ENCODE measurements around the gene RPS2. TPM values are rescaled to one million over a fixed set of nuclear protein-coding genes. Genes with fewer than 3 reads are reported as not detected.
"Not testable (repeated sequence)": the region's sequence is repeated elsewhere in the genome, so short reads cannot be mapped to it uniquely, and the experiment has no call there.

The RPS2 gene
- total RNA-seq (1,000 to 10,000 TPM; 1,832 to 2,162 TPM), polyA plus RNA-seq (ENCODE audit: insufficient read length in 6 of 6) (1,000 to 10,000 TPM; 2,190 to 2,607 (median 2,300) TPM)
- long read RNA-seq, donor 1, transcript RPS2-203 (3 exons, 878 nt), result minor isoform, 10 of 4,085 reads
- long read RNA-seq, donor 1, transcript RPS2-201 (7 exons, 985 nt), result major isoform, 2,497 of 4,085 reads
- long read RNA-seq, donor 1, partial matches to known transcripts, result 1,432 of 4,085 reads
- long read RNA-seq, donor 1, other reads (novel, unspliced or antisense), result 143 of 4,085 reads
- long read RNA-seq, donor 2, transcript RPS2-201 (7 exons, 985 nt), result major isoform, 1,980 of 3,933 reads
- long read RNA-seq, donor 2, transcript RPS2-203 (3 exons, 878 nt), result minor isoform, 9 of 3,933 reads
- long read RNA-seq, donor 2, partial matches to known transcripts, result 1,820 of 3,933 reads
- long read RNA-seq, donor 2, other reads (novel, unspliced or antisense), result 123 of 3,933 reads
- long read RNA-seq, donor 3, transcript RPS2-203 (3 exons, 878 nt), result minor isoform, 9 of 3,091 reads
- long read RNA-seq, donor 3, transcript RPS2-201 (7 exons, 985 nt), result major isoform, 1,826 of 3,091 reads
- long read RNA-seq, donor 3, partial matches to known transcripts, result 1,154 of 3,091 reads
- long read RNA-seq, donor 3, other reads (novel, unspliced or antisense), result 99 of 3,091 reads
- long read RNA-seq, donor 4, transcript RPS2-201 (7 exons, 985 nt), result major isoform, 329 of 1,189 reads
- long read RNA-seq, donor 4, partial matches to known transcripts, result 844 of 1,189 reads
- long read RNA-seq, donor 4, other reads (novel, unspliced or antisense), result 16 of 1,189 reads
- long read RNA-seq, donor 5, transcript RPS2-201 (7 exons, 985 nt), result major isoform, 1,920 of 3,196 reads
- long read RNA-seq, donor 5, transcript RPS2-203 (3 exons, 878 nt), result minor isoform, 5 of 3,196 reads
- long read RNA-seq, donor 5, partial matches to known transcripts, result 1,140 of 3,196 reads
- long read RNA-seq, donor 5, other reads (novel, unspliced or antisense), result 130 of 3,196 reads
- long read RNA-seq, donor 6, transcript RPS2-201 (7 exons, 985 nt), result major isoform, 1,832 of 3,087 reads
- long read RNA-seq, donor 6, partial matches to known transcripts, result 1,114 of 3,087 reads
- long read RNA-seq, donor 6, other reads (novel, unspliced or antisense), result 137 of 3,087 reads
- long read RNA-seq, donor 7, transcript RPS2-201 (7 exons, 985 nt), result major isoform, 1,278 of 1,934 reads
- long read RNA-seq, donor 7, partial matches to known transcripts, result 598 of 1,934 reads
- long read RNA-seq, donor 7, other reads (novel, unspliced or antisense), result 57 of 1,934 reads
- long read RNA-seq, donor 8, transcript RPS2-201 (7 exons, 985 nt), result major isoform, 1,342 of 2,102 reads
- long read RNA-seq, donor 8, partial matches to known transcripts, result 695 of 2,102 reads
- long read RNA-seq, donor 8, other reads (novel, unspliced or antisense), result 61 of 2,102 reads
- long read RNA-seq, donor 9, transcript RPS2-201 (7 exons, 985 nt), result major isoform, 21 of 26 reads
- long read RNA-seq, donor 9, partial matches to known transcripts, result 5 of 26 reads
- long read RNA-seq, donor 9, other reads (novel, unspliced or antisense), result 0 of 26 reads
- long read RNA-seq, donor 10, transcript RPS2-201 (7 exons, 985 nt), result major isoform, 3,224 of 5,129 reads
- long read RNA-seq, donor 10, partial matches to known transcripts, result 1,792 of 5,129 reads
- long read RNA-seq, donor 10, other reads (novel, unspliced or antisense), result 106 of 5,129 reads
- long read RNA-seq, donor 11, result 0 reads
- long read RNA-seq, donor 12, transcript RPS2-201 (7 exons, 985 nt), result major isoform, 1,456 of 2,347 reads
- long read RNA-seq, donor 12, partial matches to known transcripts, result 792 of 2,347 reads
- long read RNA-seq, donor 12, other reads (novel, unspliced or antisense), result 95 of 2,347 reads

DNA sequence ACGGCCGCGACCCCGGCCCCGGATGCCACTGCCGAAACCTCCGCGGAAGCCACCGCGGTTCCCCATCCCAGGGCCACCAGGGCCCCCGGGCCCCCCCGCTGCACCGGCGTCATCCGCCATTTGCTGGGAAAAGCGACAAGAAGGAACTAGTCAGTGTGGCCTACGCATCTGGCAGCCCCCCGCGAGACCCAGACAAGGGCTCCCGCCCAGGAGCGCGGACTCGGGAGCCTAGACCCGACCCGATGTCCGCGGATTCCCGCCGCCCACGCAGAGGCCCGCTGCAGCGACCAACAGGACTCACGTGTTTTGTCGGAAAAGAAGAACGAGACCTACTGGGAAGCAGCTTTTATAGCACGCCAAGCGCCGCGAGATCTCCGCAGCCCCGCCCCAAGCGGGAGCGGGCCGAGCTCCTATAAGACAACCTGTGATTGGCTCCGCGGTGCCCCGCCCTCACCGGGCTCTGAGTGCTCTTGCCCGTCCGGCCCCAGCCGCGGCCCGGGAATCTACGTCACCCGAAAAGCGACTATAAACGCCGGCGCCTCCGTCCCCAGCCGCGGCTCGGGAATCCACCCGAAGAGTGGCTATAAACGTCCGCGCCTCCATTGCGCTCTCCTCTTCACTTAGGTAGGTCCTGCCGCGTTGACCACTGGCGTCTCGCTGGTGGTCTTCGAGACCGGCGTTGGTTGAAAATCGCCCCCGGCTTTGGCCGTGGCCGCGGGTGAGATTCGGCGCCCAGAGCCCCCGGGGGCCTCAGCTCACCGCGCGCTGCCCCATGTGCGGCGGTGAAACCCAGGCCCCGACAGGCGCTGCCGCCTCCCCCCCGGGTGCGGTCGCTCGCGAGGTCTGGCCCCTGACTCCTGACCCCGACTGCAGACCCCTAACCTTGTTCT, at the start of gene RPS2:
Gene RPS2 (minus strand): TSS at position 321 of the 890 bp plus-strand sequence. CDS start 201 bp downstream, at position 120.
- Histone ChIP-seq H3K4me1 (peaks cover 26 to 58% of the 10 kb centered on the region in 2 donors), H3K27ac (peak within 1 kb of the TSS; percentile 93 to 97), H3K27me3 (no peaks in the 10 kb centered on the region), H3K9me3 (no peaks in the 10 kb centered on the region), H3K36me3 (peaks cover 0 to 29% of the 10 kb centered on the region in 2 donors), H3K4me3 (peak within 1 kb of the TSS; percentile 90 to 95)
- intact Hi-C loops (cut with DNase I), result no loop called here
- ATAC-seq, result peak; percentile 97
- TF ChIP-seq, protein P1, sequence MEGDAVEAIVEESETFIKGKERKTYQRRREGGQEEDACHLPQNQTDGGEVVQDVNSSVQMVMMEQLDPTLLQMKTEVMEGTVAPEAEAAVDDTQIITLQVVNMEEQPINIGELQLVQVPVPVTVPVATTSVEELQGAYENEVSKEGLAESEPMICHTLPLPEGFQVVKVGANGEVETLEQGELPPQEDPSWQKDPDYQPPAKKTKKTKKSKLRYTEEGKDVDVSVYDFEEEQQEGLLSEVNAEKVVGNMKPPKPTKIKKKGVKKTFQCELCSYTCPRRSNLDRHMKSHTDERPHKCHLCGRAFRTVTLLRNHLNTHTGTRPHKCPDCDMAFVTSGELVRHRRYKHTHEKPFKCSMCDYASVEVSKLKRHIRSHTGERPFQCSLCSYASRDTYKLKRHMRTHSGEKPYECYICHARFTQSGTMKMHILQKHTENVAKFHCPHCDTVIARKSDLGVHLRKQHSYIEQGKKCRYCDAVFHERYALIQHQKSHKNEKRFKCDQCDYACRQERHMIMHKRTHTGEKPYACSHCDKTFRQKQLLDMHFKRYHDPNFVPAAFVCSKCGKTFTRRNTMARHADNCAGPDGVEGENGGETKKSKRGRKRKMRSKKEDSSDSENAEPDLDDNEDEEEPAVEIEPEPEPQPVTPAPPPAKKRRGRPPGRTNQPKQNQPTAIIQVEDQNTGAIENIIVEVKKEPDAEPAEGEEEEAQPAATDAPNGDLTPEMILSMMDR (IDR thresholded peaks at IDR 0.05), result no peak
- DNase-seq, result peak; percentile 98 to 99 (median 98)

DNA sequence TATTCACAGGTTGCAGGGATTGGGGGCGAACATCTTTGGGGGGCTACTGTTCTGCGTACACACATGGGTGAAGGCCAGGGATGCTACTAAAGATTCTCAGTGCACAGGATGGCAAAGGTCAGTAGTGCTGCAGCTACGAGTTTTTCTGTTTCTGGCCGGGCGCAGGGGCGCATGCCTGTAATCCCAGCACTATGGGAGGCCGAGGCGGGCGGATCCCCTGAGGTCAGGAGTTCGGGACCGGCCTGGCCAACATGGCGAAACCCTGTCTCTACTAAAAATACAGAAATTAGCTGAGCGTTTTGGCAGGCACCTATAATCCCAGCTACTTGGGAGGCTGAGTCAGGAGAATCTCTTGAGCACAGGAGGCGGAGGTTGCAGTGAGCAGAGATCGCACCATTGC, 48.9 kb upstream of the RPS2 start:
- no peak for ATAC-seq
- Histone ChIP-seq H3K9me3 (no peaks in the 10 kb centered on the region), H3K36me3 (no peaks in the 10 kb centered on the region), H3K27me3 (peaks cover 0 to 17% of the 10 kb centered on the region in 2 donors), H3K4me1 (peaks cover 12 to 16% of the 10 kb centered on the region in 2 donors), H3K27ac (no peak overlapping the region), H3K4me3 (no peak overlapping the region)
- intact Hi-C loops (cut with DNase I), result no loop called here
- TF ChIP-seq, protein P1 (IDR thresholded peaks at IDR 0.05), result no peak
- DNase-seq, result peak in 1 of 4 donors; percentile 64

DNA sequence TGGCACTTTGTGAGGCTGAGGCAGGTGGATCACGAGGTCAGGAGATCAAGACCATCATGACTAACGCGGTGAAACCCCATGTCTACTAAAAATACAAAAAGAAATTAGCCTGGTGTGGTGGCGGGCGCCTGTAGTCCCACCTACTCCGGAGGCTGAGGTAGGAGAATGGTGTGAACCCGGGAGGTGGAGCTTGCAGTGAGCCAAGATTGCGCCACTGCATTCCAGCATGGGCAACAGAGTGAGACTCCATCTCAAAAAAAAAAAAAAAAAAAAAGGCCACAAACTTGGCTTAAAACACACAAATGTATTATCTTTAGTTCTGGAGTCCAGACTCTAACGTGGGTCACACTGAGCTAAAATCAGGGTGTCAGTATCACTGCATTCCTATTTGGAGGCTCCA, 47.1 kb upstream of the RPS2 start:
- H3K4me3 ChIP-seq; H3K36me3 ChIP-seq; H3K9me3 ChIP-seq; H3K27me3 ChIP-seq; intact Hi-C loops (cut with DNase I); ATAC-seq; DNase-seq; H3K27ac ChIP-seq: not testable (repeated sequence)
- peaks cover 26 to 34% of the 10 kb centered on the region in 2 donors for H3K4me1 ChIP-seq

DNA sequence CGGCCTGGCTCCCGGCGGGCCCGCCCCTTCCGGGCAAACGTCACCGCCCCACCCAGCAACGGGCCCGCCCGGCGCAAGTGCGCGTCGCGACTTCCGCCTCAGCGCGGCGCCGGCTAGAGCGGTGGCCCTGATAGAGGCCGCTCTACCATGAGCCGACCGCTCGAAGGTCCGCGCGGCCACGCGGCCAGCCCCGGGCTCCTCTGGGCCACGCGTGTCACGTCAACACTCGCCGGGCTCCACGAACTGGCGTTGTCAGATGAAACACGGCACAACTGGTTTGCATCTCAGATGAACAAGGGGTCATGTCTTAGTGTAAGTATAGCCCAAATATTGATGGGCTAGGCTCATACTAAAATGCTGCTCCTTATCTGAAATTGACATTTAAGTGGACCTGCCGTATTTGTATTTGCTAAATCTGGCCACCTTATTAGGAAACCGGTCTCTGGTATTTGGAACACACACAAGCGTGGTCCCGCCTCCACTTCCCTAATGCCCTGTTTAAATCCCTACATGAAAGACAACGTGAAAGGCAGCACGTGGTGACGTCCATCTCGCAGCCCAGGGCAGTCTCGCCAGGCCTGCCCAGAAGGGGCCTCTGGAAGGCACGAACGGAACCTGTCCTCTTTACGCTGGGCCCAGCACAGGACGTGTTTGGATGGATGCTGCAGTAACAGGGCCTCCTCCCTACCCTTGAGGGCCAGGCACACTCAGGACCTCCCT, 45.3 kb upstream of the RPS2 start, which contains the start of gene ZNF598:
Gene ZNF598 (minus strand): TSS at position 31 of the 720 bp plus-strand sequence.
- TF ChIP-seq, protein P1 (IDR thresholded peaks at IDR 0.05), result no peak
- DNase-seq, result peak; percentile 84 to 95 (median 88)
- peak; percentile 97 for ATAC-seq
- peak within 1 kb of the TSS; percentile 83 to 93 for H3K27ac ChIP-seq
- intact Hi-C loops (cut with DNase I), result no loop called here
- H3K36me3 ChIP-seq, result no peaks in the 10 kb centered on the region
- H3K4me3 ChIP-seq, result peak within 1 kb of the TSS; percentile 68 to 98
- no peaks in the 10 kb centered on the region for H3K27me3 ChIP-seq
- no peaks in the 10 kb centered on the region for H3K9me3 ChIP-seq
- peaks cover 33 to 51% of the 10 kb centered on the region in 2 donors for H3K4me1 ChIP-seq
